ENCODE data around the gene PTN.

PTN gene

DNA sequence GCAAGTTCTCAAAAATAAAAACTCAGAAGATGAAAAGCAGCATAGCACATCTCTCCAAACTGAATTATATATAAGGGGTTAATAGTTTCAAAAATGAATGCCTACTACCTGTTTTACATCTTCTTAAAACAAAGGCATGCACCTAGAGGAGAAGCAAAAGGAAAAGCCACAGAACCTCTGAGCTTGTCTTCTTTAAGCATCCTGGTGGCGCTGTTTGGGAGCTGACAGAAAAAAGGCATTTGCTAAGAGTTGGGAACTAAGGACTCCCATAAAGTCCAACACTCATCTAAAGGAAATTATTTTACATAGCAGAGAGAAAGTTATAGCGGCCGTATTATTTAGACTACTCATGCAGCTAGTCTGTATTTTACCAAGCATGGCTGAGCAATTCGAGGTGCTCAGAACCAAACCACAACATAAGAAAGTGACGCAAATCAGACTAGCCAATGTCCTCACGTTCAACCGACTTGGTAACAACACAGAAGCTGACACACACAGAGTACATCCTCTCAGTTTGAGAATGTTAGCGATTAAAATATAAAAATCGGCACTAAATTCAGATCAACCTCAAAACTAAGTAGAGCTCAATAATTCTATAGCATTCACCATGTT is 38.8 kb downstream of the PTN start:
- Histone ChIP-seq H4K20me1 (ENCODE audit: insufficient read depth, low read length) (no peaks in the 10 kb centered on the region), H3K79me2 (ENCODE audit: insufficient read depth, low read length) (no peaks in the 10 kb centered on the region), H3K9me3 (ENCODE audit: low read length) (no peaks in the 10 kb centered on the region), H3K27ac (ENCODE audit: low read depth, low read length, poor library complexity, severe bottlenecking) (no peak overlapping the region), H3F3A (ENCODE audit: insufficient read depth, low read length) (no peaks in the 10 kb centered on the region), H3K27me3 (ENCODE audit: insufficient read depth, low read length) (no peaks in the 10 kb centered on the region), H2AFZ (ENCODE audit: low read length) (no peak overlapping the region), H3K4me1 (ENCODE audit: insufficient read depth, low read length, severe bottlenecking) (no peaks in the 10 kb centered on the region), H3K9ac (ENCODE audit: low read length) (no peak overlapping the region), H3K9me2 (ENCODE audit: low read depth, low read length) (no peaks in the 10 kb centered on the region), H3K4me3 (ENCODE audit: low read depth, low read length, poor library complexity, severe bottlenecking) (no peak overlapping the region), H3K4me2 (ENCODE audit: low read length) (no peak overlapping the region), H3K36me3 (ENCODE audit: insufficient read depth, low read length) (no peaks in the 10 kb centered on the region)
- TF ChIP-seq, protein P1, sequence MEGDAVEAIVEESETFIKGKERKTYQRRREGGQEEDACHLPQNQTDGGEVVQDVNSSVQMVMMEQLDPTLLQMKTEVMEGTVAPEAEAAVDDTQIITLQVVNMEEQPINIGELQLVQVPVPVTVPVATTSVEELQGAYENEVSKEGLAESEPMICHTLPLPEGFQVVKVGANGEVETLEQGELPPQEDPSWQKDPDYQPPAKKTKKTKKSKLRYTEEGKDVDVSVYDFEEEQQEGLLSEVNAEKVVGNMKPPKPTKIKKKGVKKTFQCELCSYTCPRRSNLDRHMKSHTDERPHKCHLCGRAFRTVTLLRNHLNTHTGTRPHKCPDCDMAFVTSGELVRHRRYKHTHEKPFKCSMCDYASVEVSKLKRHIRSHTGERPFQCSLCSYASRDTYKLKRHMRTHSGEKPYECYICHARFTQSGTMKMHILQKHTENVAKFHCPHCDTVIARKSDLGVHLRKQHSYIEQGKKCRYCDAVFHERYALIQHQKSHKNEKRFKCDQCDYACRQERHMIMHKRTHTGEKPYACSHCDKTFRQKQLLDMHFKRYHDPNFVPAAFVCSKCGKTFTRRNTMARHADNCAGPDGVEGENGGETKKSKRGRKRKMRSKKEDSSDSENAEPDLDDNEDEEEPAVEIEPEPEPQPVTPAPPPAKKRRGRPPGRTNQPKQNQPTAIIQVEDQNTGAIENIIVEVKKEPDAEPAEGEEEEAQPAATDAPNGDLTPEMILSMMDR (IDR thresholded peaks at IDR 0.05; ENCODE audit: low read length) = no peak

- H3K27ac ChIP-seq (ENCODE audit: low read depth, low read length, poor library complexity, severe bottlenecking) = no peak overlapping the region
- no peak overlapping the region for H3K9ac ChIP-seq (ENCODE audit: low read length)
- no peaks in the 10 kb centered on the region for H3K27me3 ChIP-seq (ENCODE audit: insufficient read depth, low read length)
- H3K4me1 ChIP-seq (ENCODE audit: insufficient read depth, low read length, severe bottlenecking) = no peaks in the 10 kb centered on the region
- H3F3A ChIP-seq (ENCODE audit: insufficient read depth, low read length) = no peaks in the 10 kb centered on the region
- H2AFZ ChIP-seq (ENCODE audit: low read length) = no peak overlapping the region
- no peak for TF ChIP-seq EZH2 (IDR thresholded peaks at IDR 0.05; ENCODE audit: borderline replicate concordance, low read length)
- TF ChIP-seq, protein P1 (IDR thresholded peaks at IDR 0.05; ENCODE audit: low read length) = no peak
- no peak overlapping the region for H3K4me2 ChIP-seq (ENCODE audit: low read length)
- H3K9me2 ChIP-seq (ENCODE audit: low read depth, low read length) = no peaks in the 10 kb centered on the region
- no peak overlapping the region for H3K4me3 ChIP-seq (ENCODE audit: low read depth, low read length, poor library complexity, severe bottlenecking)
- no peaks in the 10 kb centered on the region for H4K20me1 ChIP-seq (ENCODE audit: insufficient read depth, low read length)
- no peaks in the 10 kb centered on the region for H3K36me3 ChIP-seq (ENCODE audit: insufficient read depth, low read length)
- H3K79me2 ChIP-seq (ENCODE audit: insufficient read depth, low read length) = no peaks in the 10 kb centered on the region
- H3K9me3 ChIP-seq (ENCODE audit: low read length) = no peaks in the 10 kb centered on the region
Measured at GRCh38 chr7:137304165-137304564, 39.4 kb downstream of the PTN start.

DNA sequence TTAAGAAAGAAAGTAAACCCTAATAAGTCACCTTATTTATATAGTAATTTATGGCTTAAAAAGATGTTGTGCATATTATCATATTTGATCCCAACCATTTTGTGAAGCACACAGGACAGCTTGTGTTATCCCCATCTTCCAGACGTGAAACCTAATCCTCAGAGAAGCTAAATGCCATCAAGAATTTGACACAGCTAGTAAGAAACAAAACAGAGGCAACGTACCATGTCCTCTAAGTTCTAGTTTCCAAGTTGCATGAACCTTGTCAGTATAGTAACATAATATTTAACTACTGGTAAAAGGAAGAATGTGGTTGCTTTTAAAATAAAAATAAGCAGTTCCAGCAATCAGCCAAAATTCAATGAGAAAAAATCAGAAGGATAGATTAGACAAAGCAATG is 41.5 kb downstream of the PTN start:
- Histone ChIP-seq H3K9ac (ENCODE audit: low read length) (no peak overlapping the region), H3K27me3 (ENCODE audit: insufficient read depth, low read length) (no peaks in the 10 kb centered on the region), H3K27ac (ENCODE audit: low read depth, low read length, poor library complexity, severe bottlenecking) (no peak overlapping the region), H3K9me2 (ENCODE audit: low read depth, low read length) (no peaks in the 10 kb centered on the region), H2AFZ (ENCODE audit: low read length) (no peak overlapping the region), H3K4me3 (ENCODE audit: low read depth, low read length, poor library complexity, severe bottlenecking) (no peak overlapping the region), H3K36me3 (ENCODE audit: insufficient read depth, low read length) (no peaks in the 10 kb centered on the region), H3F3A (ENCODE audit: insufficient read depth, low read length) (no peaks in the 10 kb centered on the region), H3K4me1 (ENCODE audit: insufficient read depth, low read length, severe bottlenecking) (no peaks in the 10 kb centered on the region), H3K9me3 (ENCODE audit: low read length) (no peaks in the 10 kb centered on the region), H3K4me2 (ENCODE audit: low read length) (no peak overlapping the region), H4K20me1 (ENCODE audit: insufficient read depth, low read length) (no peaks in the 10 kb centered on the region), H3K79me2 (ENCODE audit: insufficient read depth, low read length) (no peaks in the 10 kb centered on the region)
- TF ChIP-seq, protein P1 (IDR thresholded peaks at IDR 0.05; ENCODE audit: low read length) = no peak
- no peak for TF ChIP-seq EZH2 (IDR thresholded peaks at IDR 0.05; ENCODE audit: borderline replicate concordance, low read length)
